ENCODE results near the gene CEP76. TPM values are rescaled to one million over a fixed set of nuclear protein-coding genes. Genes with fewer than 3 reads are reported as not detected.
"Not testable (repeated sequence)": the region's sequence is repeated elsewhere in the genome, so short reads cannot be mapped to it uniquely, and the experiment has no call there.

Gene CEP76
- total RNA-seq, 1 experiment from 2014 or later = 15.6 TPM

DNA sequence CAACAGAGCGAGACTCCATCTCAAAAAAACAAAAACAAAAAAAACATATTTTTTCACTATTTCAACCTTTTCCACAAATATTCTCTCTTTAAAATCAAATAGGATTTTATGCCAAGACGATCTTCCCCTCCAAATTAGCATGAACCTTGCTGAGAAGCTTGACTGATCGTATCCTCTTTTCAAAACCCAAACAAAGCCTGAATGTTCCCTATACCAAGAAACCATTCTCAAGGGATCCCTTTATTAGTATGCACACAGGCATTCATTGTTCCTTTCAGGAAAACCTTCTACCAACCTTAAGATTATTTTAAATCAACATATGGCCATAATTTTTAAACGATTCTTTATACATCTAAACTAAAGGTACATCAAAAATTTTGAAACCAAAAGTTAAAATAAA is 50.9 kb downstream of the CEP76 start:
- no peak for DNase-seq (ENCODE audit: extremely low read depth, low read depth)

DNA sequence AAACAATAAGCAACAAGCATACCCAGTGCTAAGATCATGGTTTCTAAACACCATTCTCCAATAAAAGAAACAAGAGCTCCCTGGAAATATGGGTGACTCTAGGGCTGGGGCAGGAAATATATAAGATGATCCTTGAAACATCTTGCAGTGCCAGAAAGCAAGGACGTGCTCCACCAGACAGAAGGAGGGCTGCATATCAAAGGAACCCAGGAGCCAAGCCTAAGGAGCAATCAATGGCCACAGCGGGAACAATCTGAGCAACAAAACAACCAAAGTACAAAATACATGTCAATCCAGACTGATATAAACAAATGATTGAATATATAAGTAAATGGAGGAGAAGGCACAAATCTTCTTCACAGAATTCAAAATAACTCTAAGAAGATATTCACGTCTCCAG is 54.8 kb downstream of the CEP76 start:
- DNase-seq (ENCODE audit: extremely low read depth, low read depth) = no peak

- DNase-seq (ENCODE audit: extremely low read depth, low read depth) = no peak
These were observed 56.7 kb downstream of the CEP76 start for GRCh38 chr18:12645751-12646203.

DNA sequence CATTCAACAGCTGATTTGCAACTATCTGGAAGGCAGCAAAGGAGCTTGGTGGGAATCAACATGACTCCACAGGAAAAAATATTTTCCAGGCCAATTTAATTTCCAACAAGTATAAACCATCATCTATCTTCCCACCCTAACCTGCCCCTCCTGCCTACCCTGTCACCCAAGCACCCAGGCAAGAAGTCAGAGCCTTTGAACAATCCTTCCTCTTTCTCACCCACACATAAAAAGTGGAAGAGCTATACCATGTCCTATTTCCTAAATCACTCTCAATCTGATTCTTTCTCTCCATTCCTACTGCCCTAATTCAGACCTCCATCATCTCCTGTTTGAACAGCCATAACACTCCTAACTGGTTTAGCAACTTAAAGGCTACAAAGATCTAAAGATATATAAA is 57.3 kb downstream of the CEP76 start:
- no peak for DNase-seq (ENCODE audit: extremely low read depth, low read depth)

GRCh38 chr18:12643756-12644155 is 58.8 kb downstream of the CEP76 start:
- not testable (repeated sequence) for DNase-seq (ENCODE audit: extremely low read depth, low read depth)

DNA sequence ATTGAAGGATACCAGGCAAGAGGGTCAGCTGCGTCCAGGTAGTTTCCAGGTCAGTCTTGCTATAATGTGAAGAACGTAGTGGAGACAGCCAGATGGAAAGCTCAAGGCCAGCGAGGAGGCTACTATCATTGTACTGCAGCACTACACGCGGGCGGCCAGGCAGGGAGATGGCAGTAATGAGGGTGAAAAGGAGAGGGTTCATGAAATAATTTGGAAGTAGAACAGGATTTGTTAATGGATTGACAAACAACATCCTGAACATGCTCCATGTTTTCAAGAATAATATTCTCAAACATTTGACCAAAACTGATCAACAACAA is 61.7 kb downstream of the CEP76 start:
- no peak for DNase-seq (ENCODE audit: extremely low read depth, low read depth)

GRCh38 chr18:12639990-12640880 is 62.3 kb downstream of the CEP76 start:
- peak; percentile 68 for DNase-seq (ENCODE audit: extremely low read depth, low read depth)

- no peak for DNase-seq (ENCODE audit: extremely low read depth, low read depth)
These were observed 63.8 kb downstream of the CEP76 start for GRCh38 chr18:12638644-12639124.

GRCh38 chr18:12637901-12638643 is 64.5 kb downstream of the CEP76 start:
- no peak for DNase-seq (ENCODE audit: extremely low read depth, low read depth)

DNA sequence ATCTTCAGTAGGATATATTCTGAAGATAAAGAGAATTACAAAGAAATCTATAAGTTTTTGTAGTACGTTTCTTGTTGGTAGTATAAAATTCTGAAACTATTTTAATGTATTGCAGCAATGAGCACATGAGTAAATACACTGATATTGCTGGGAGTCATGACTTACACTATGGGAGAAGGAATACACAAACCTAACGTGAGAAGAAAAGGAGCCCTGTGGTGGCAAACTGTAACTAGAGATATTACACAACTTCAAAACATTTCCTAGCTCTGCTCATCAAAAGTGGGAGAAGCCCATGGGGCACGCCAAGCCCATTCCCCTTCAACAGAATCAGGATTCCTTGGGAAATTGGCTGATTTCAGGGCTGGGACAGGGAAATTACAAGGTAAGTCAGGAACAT is 65.1 kb downstream of the CEP76 start:
- no peak for DNase-seq (ENCODE audit: extremely low read depth, low read depth)

DNA sequence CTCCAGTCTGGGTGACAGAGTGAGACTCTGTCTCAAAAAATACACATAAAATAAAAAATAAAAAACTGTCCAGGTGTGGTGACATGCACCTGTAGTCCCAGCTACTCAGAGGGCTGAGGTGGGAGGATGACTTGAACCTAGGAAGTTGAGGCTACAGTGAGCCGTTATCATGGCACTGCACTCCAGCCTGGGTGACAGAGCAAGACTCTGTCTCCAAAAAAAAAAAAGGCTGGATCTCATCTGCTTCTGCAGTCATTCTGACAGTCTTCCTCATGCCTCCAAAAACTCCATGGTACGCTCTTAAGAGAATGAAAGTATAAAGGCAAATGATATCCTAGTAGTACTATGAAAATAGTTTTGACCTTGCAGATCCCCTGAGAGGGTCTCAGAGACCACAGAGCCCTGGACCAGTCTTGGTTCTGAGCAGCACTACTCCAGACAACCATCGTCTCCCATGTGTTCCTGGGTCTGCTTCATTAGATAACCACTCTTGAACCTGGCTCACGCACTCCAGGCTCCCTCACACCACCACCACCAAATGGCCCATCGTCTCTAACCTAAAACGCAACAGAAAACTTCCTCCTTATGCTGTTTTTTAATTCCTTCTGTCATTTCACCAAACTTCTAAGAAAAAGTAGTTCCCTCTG is 70.6 kb downstream of the CEP76 start:
- no peak for DNase-seq (ENCODE audit: extremely low read depth, low read depth)

- DNase-seq (ENCODE audit: extremely low read depth, low read depth) = no peak
These were observed 72.4 kb downstream of the CEP76 start for GRCh38 chr18:12630136-12630535.

DNA sequence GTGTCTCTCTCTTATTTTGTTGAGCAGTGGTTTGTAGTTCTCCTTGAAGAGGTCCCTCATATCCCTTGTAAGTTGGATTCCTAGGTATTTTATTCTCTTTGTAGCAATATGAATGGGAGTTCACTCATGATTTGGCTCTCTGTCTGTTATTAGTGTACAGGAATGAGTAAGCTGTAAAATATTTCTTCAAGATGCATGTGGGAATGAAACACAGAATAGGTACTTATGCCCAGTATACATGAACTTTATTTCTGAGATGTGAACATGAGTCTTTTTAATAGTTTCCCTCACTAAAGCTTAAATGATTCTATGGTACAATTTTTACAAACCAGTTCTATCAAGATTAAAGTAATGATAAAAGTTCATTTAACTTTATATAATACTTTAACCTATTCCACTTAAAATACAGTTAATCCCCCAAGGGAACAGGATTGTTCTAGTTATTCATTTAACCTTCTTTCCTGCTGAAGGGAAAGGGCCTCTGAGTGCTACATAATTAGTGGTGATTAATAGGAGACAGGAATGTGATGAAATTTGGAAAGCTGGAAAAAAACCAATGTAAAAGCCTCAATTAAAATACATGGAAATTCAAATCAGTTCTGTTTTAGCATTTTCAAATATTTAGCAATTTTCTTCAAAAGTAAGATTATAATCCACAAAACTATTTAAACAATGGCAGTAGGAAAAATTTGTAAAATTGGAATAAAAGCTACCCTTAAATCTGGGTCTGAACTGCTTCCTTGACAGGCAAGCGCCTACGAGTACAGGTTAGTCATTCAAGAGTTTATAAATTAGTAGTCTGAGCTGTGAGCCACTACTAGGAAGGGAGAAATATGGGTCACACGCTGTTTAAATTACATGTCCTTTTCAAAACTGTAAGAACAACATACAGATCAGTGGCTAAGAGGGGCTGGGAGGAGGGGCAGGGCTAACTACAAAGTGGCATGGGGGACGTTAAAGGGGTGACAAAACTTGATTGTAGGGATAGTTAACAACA is 73.5 kb downstream of the CEP76 start:
- DNase-seq (ENCODE audit: extremely low read depth, low read depth) = no peak

GRCh38 chr18:12627199-12627598 is 75.3 kb downstream of the CEP76 start:
- not testable (repeated sequence) for DNase-seq (ENCODE audit: extremely low read depth, low read depth)

GRCh38 chr18:12625241-12625640 is 77.3 kb downstream of the CEP76 start:
- no peak for DNase-seq (ENCODE audit: extremely low read depth, low read depth)

Other genes with a start within 250 kb of the CEP76 start
- gene SPIRE1, start 44.6 kb downstream of the CEP76 start, total RNA-seq (2014; rRNA removed; shearing (Covaris generic)) = 46.2 and 49.0 TPM in 2 replicates
- 133 and 136 TPM in 2 replicates for gene PSMG2, start 319 bp upstream of the CEP76 start, total RNA-seq (2014; rRNA removed; shearing (Covaris generic))
- 34.4 and 38.8 TPM in 2 replicates for gene PTPN2, start 181.5 kb upstream of the CEP76 start, total RNA-seq (2014; rRNA removed; shearing (Covaris generic))
- 43.2 and 43.3 TPM in 2 replicates for gene SEH1L, start 245.3 kb upstream of the CEP76 start, total RNA-seq (2014; rRNA removed; shearing (Covaris generic))